Testis (tissue), 3 donors: Measurements from ENCODE around the gene TMEM263. TPM values are rescaled to one million over a fixed set of nuclear protein-coding genes. Genes with fewer than 3 reads are reported as not detected.

Experiments
- DNase-seq: peaks from one replicate; pipeline ENCODE4 v3.0.0-alpha.2; 2019
- H3K27ac ChIP-seq, 2 donors: fragments of 200-600 bp; sonication (generic); one replicate each; pipeline ENCODE4 v1.5.1; 2019
- H3K27me3 ChIP-seq: fragments of 200-600 bp; sonication (generic); one replicate; pipeline ENCODE4 v1.5.1; 2019
- H3K36me3 ChIP-seq: fragments of 200-600 bp; sonication (generic); one replicate; pipeline ENCODE4 v1.5.1; 2017; ENCODE audit warnings: low read depth; ENCODE audit errors: missing control alignments
- H3K4me1 ChIP-seq: fragments of 200-600 bp; sonication (generic); one replicate; pipeline ENCODE4 v1.5.1; 2019
- H3K4me3 ChIP-seq, 2 donors: fragments of 200-600 bp; sonication (generic); one replicate each; pipeline ENCODE4 v1.5.1; 2017 to 2019
- H3K9me3 ChIP-seq: fragments of 200-600 bp; sonication (generic); one replicate; pipeline ENCODE4 v1.5.1; 2017
- CTCF ChIP-seq, 3 experiments: fragments of 450-650 bp in 2 of 3; fragments of 200-600 bp in 1 of 3; sonication (generic) in 1 of 3; IDR thresholded peaks; one replicate each; pipeline ENCODE4 v1.5.1; 2016 to 2019; ENCODE audit warnings: antibody characterized with exemption in 3 of 3, mild to moderate bottlenecking in 2 of 3, moderate library complexity in 1 of 3
- POLR2A ChIP-seq: fragments of 450-650 bp; IDR thresholded peaks from one replicate; pipeline ENCODE4 v1.6.1; 2017; ENCODE audit warnings: antibody characterized with exemption, mild to moderate bottlenecking, moderate library complexity
- WGBS, 2 donors: methylation state at CpG; one replicate each; pipeline ENCODE4 v1.1.5; 2018; 5-methylcytosine and 5-hydroxymethylcytosine counted together
- intact Hi-C: fragments of 100-400 bp; cut with DNase I; formaldehyde crosslinking; loops from one replicate; pipeline ENCODE4 v1.15.1; 2023; ENCODE audit warnings: low total_unique reads
- polyA plus RNA-seq: library from polyadenylated mRNA; stranded (reverse); fragments of 350-450 nt; fragmentation: Illumina TruSeq; extraction: RNeasy Lipid Tissue Mini Kit (QIAGEN cat#74804); gene quantifications from one replicate; pipeline ENCODE4 v1.2.3, GENCODE V29; 2014; ENCODE audit warnings: low read depth, low replicate concordance; ENCODE audit not compliant: insufficient read depth
- total RNA-seq, 2 donors: library from RNA; depleted of rRNA; stranded (reverse); fragments of >200 nt; gene quantifications; one replicate each; pipeline ENCODE4 v1.2.3, GENCODE V29; 2016

TMEM263 gene
- total and polyA plus RNA-seq, 3 donors from 2014 or later = 33.6 to 45.3 (median 40.5) TPM

- Histone ChIP-seq H3K9me3 (no peaks in the 10 kb centered on the region), H3K27ac (no peak overlapping the region), H3K4me3 (no peak overlapping the region), H3K4me1 (peaks cover 26% of the 10 kb centered on the region), H3K27me3 (no peaks in the 10 kb centered on the region), H3K36me3 (no peaks in the 10 kb centered on the region)
- 74 to 79% methylated on average over 3 of the region's 3 CpGs for WGBS, 2 donors
- no peak for DNase-seq
- TF ChIP-seq CTCF (IDR thresholded peaks at IDR 0.05) = no peak
- no peak for TF ChIP-seq POLR2A
- intact Hi-C loops = no loop called here
Measured at GRCh38 chr12:106975993-106976658, 20.4 kb downstream of the TMEM263 start.

- no peak for TF ChIP-seq POLR2A
- TF ChIP-seq CTCF (IDR thresholded peaks at IDR 0.05) = no peak
- no peaks in the 10 kb centered on the region for H3K36me3 ChIP-seq
- H3K4me3 ChIP-seq = no peak overlapping the region
- DNase-seq = no peak
- WGBS, 2 donors = 81 to 86% methylated on average over 1 of the region's 1 CpG
- no peaks in the 10 kb centered on the region for H3K27me3 ChIP-seq
- intact Hi-C loops = no loop called here
- H3K27ac ChIP-seq = no peak overlapping the region
- peaks cover 26% of the 10 kb centered on the region for H3K4me1 ChIP-seq
- H3K9me3 ChIP-seq = no peaks in the 10 kb centered on the region
Measured at GRCh38 chr12:106976668-106977067, 21.0 kb downstream of the TMEM263 start.

- H3K27ac ChIP-seq = peak overlapping the region in 1 of 2 donors; percentile 40
- H3K27me3 ChIP-seq = no peaks in the 10 kb centered on the region
- 32 to 43% methylated on average over 9 of the region's 9 CpGs for WGBS, 2 donors
- peak; percentile 81 for DNase-seq
- no peaks in the 10 kb centered on the region for H3K36me3 ChIP-seq
- H3K9me3 ChIP-seq = no peaks in the 10 kb centered on the region
- no peak overlapping the region for H3K4me3 ChIP-seq
- intact Hi-C loops = no loop called here
- no peak for TF ChIP-seq POLR2A
- no peak for TF ChIP-seq CTCF (IDR thresholded peaks at IDR 0.05)
- H3K4me1 ChIP-seq = peaks cover 26% of the 10 kb centered on the region
Measured at GRCh38 chr12:106978035-106978800, 22.5 kb downstream of the TMEM263 start.

- H3K4me1 ChIP-seq = peaks cover 32% of the 10 kb centered on the region
Measured at GRCh38 chr12:106980944-106981343, 25.2 kb downstream of the TMEM263 start.

More at GRCh38 chr12:106980944-106981343, 25.2 kb downstream of the TMEM263 start:
- no peak for DNase-seq
- Histone ChIP-seq H3K27me3 (no peaks in the 10 kb centered on the region), H3K9me3 (no peaks in the 10 kb centered on the region), H3K27ac (no peak overlapping the region), H3K4me3 (no peak overlapping the region), H3K36me3 (no peaks in the 10 kb centered on the region)
- TF ChIP-seq POLR2A (no peak), CTCF (IDR thresholded peaks at IDR 0.05) (no peak)
- intact Hi-C loops = loop anchor here (10.0 kb wide), 1 partner anchor 114 kb away; the partner anchor contains the start of gene CRY1
- 87 to 88% methylated on average over 7 of the region's 7 CpGs for WGBS, 2 donors
